PC-3 (cell line): Measurements from ENCODE around the gene MYLK4. TPM values are rescaled to one million over a fixed set of nuclear protein-coding genes. Genes with fewer than 3 reads are reported as not detected.
A peak's percentile ranks its signal among the peaks of the same experiment; 100 is the strongest.

ENCODE experiments used
- ATAC-seq: fragments of 200-7000 bp; cut with Tn5 transposase; 2 replicates; pipeline ENCODE4 v1.9.1; 2020; ENCODE audit warnings: mild to moderate bottlenecking, moderate library complexity
- BruUV-seq: library from RNA; stranded (reverse); fragments of 400-500 nt; replicated peaks from 2 replicates; lab custom pipeline; 2021; lab: Mats Ljungman, UMichigan
- CTCF ChIA-PET: fragments of 300-600 bp; sonication (Branson Sonifier 250); formaldehyde crosslinking; loops from one replicate; lab custom pipeline; 2022; ENCODE audit warnings: antibody characterized with exemption; lab: Charles Lee
- POLR2A ChIA-PET: fragments of 300-600 bp; sonication (Branson Sonifier 250); formaldehyde crosslinking; loops from one replicate; lab custom pipeline; 2022; ENCODE audit warnings: antibody characterized with exemption; ENCODE audit not compliant: unreplicated experiment; lab: Charles Lee
- DNase-seq: peaks from one replicate; pipeline ENCODE4 v3.0.0-alpha.2; 2015
- H2AFZ ChIP-seq: fragments of 300-600 bp; sonication (generic); 2 replicates; pipeline ENCODE4 v1.6.0; 2016; ENCODE audit warnings: antibody characterized with exemption, low read length
- H3F3A ChIP-seq: fragments of 300-600 bp; sonication (generic); one replicate; pipeline ENCODE4 v1.6.0; 2017; ENCODE audit warnings: antibody characterized with exemption, low read length, control low read depth, mild to moderate bottlenecking; ENCODE audit not compliant: unreplicated experiment
- H3K27ac ChIP-seq: fragments of 300-600 bp; sonication (generic); 2 replicates; pipeline ENCODE4 v1.5.1; 2016; ENCODE audit warnings: mild to moderate bottlenecking, low read length
- H3K27me3 ChIP-seq: fragments of 300-600 bp; sonication (generic); 2 replicates; pipeline ENCODE4 v1.6.1; 2016; ENCODE audit warnings: low read length, mixed read lengths
- H3K36me3 ChIP-seq: fragments of 300-600 bp; sonication (generic); 2 replicates; pipeline ENCODE4 v1.6.1; 2016; ENCODE audit warnings: low read depth, mixed run types, low read length, mixed read lengths
- H3K4me1 ChIP-seq: fragments of 300-600 bp; sonication (generic); 2 replicates; pipeline ENCODE4 v1.5.1; 2016; ENCODE audit warnings: low read length; ENCODE audit not compliant: insufficient read depth
- H3K4me2 ChIP-seq: fragments of 300-600 bp; sonication (generic); 2 replicates; pipeline ENCODE4 v1.6.0; 2016; ENCODE audit warnings: low read length
- H3K4me3 ChIP-seq: fragments of 300-600 bp; sonication (generic); 2 replicates; pipeline ENCODE4 v1.5.1; 2016; ENCODE audit warnings: mild to moderate bottlenecking, low read length, mixed read lengths
- H3K79me2 ChIP-seq: fragments of 300-600 bp; sonication (generic); 2 replicates; pipeline ENCODE4 v1.6.1; 2017; ENCODE audit warnings: low read length, mixed read lengths
- H3K9ac ChIP-seq: fragments of 300-600 bp; sonication (generic); 2 replicates; pipeline ENCODE4 v1.6.0; 2016; ENCODE audit warnings: mild to moderate bottlenecking, low read length
- H3K9me2 ChIP-seq: fragments of 300-600 bp; sonication (generic); replicated peaks from 2 replicates; pipeline ENCODE4 v1.6.1; 2016; ENCODE audit warnings: mixed run types, low read length, mixed read lengths
- H3K9me3 ChIP-seq: fragments of 300-600 bp; sonication (generic); 2 replicates; pipeline ENCODE4 v1.6.1; 2016; ENCODE audit warnings: low read length, mixed read lengths
- H4K20me1 ChIP-seq: fragments of 300-600 bp; sonication (generic); 2 replicates; pipeline ENCODE4 v1.6.1; 2016; ENCODE audit warnings: low read length, mixed read lengths
- EZH2 ChIP-seq: fragments of 300-600 bp; sonication (generic); IDR thresholded peaks from one replicate; pipeline ENCODE4 v1.6.1; 2017; ENCODE audit warnings: antibody characterized with exemption, mild to moderate bottlenecking, low read length; ENCODE audit not compliant: unreplicated experiment
- EZH2phosphoT487 ChIP-seq: fragments of 300-600 bp; sonication (generic); IDR thresholded peaks from 2 replicates; pipeline ENCODE4 v1.6.1; 2018; ENCODE audit warnings: mild to moderate bottlenecking, antibody characterized with exemption, low read length, borderline replicate concordance
- intact Hi-C: fragments of 100-400 bp; cut with micrococcal nuclease; formaldehyde crosslinking; loops from 2 replicates; pipeline ENCODE4 v1.9.0; 2023
- total RNA-seq: library from RNA; depleted of rRNA; stranded (reverse); fragments of >200 nt; gene quantifications from 2 replicates; pipeline ENCODE4 v1.2.3, GENCODE V29; 2014
- TF ChIP-seq, protein P1 (sequence below): fragments of 300-600 bp; sonication (generic); conservative IDR thresholded peaks from 2 replicates; pipeline ENCODE4 v1.5.1; 2017; ENCODE audit warnings: antibody characterized with exemption, low read depth, mild to moderate bottlenecking, low read length

Gene MYLK4
- total RNA-seq, 1 experiment from 2014 or later, result 0.11 TPM

DNA sequence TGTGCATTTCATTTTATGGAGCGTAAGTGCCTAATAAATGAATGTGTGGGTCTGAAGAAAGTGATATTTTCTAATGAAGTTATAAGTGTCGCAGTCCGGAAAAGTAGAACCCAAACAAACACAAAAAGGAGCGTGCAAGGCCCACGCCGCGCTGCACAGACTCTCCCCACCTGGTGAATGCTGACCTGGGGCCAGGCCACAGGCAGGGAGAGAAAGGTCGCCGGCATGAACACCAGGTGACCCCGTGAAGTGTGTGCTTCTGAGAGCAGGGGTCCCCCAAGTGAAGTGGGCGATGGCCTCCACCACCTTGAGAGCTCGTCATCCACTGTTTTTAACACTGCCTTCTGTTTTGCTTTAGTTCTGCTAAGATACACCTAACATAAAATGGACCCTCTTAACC lies 114.8 kb downstream of the MYLK4 start:
- no TSS peak for BruUV-seq
- Histone ChIP-seq H3F3A (no peaks in the 10 kb centered on the region), H3K4me1 (peaks cover 35% of the 10 kb centered on the region), H3K79me2 (no peaks in the 10 kb centered on the region), H3K36me3 (no peaks in the 10 kb centered on the region), H3K9ac (no peak overlapping the region), H3K27me3 (no peaks in the 10 kb centered on the region), H3K27ac (no peak overlapping the region), H3K4me3 (no peak overlapping the region), H2AFZ (no peak overlapping the region), H3K4me2 (no peak overlapping the region), H3K9me2 (no peaks in the 10 kb centered on the region), H4K20me1 (no peaks in the 10 kb centered on the region), H3K9me3 (no peaks in the 10 kb centered on the region)
- ChIA-PET POLR2A (interaction anchor here (0.7 kb wide), 1 partner anchor 251 kb away, joined by 9 read pairs; no protein-coding TSS in a partner anchor), CTCF (no interaction called here)
- TF ChIP-seq EZH2 (no peak), EZH2phosphoT487 (no peak)
- DNase-seq, result no peak
- intact Hi-C loops, result no loop called here
- ATAC-seq, result no peak

DNA sequence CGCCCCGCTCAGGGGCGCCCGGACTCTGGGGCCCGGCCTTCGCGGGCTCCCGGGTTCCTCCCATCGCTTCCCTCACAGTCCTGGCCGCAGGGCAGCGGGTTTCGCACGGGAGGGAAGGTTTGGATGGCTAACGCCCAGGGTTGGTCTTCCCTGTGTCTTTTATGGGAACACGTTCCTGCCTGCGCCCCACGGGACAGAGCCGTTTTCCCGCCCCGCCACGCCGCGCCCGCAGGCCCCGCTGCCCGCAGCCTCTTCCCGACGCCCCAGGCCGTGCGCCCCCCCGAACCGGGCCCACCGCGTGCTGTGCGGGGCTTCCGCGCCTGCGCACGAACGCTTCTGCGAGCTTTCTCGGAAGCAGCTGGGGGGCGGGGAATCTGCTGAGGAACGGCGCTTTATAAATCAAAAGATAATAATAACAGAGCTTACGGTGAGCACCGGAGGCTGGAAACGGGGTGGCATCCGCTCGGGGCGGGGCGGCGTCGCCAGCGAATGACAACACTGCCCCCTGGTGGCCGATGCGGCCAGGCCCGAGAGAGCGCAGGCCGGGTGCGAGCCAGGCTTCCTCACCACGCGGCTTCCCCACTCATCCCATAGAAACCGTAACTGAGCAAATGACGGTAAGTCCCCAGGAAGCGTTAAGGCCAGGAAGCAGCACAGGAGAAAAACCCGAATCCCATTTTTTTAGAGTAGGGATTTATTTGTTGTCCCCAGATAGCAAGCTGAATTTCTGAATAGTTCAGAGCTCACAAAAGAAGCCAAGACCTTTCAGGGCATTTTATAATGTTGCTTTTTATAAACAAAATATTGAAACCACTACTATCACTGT lies 116.4 kb downstream of the MYLK4 start:
- no peaks in the 10 kb centered on the region for H3K27me3 ChIP-seq
- peak overlapping the region; percentile 67 for H2AFZ ChIP-seq
- BruUV-seq, result no TSS peak
- ChIA-PET POLR2A (interaction anchor here (0.5 kb wide), 1 partner anchor 772 kb away, joined by 3 read pairs; no protein-coding TSS in a partner anchor), CTCF (interaction anchor here (0.6 to 1.0 kb wide), 8 partner anchors 20 to 1028 kb away, joined by 3 to 6 read pairs (median 4); no protein-coding TSS in a partner anchor)
- no peak for TF ChIP-seq EZH2phosphoT487
- TF ChIP-seq, protein P1, sequence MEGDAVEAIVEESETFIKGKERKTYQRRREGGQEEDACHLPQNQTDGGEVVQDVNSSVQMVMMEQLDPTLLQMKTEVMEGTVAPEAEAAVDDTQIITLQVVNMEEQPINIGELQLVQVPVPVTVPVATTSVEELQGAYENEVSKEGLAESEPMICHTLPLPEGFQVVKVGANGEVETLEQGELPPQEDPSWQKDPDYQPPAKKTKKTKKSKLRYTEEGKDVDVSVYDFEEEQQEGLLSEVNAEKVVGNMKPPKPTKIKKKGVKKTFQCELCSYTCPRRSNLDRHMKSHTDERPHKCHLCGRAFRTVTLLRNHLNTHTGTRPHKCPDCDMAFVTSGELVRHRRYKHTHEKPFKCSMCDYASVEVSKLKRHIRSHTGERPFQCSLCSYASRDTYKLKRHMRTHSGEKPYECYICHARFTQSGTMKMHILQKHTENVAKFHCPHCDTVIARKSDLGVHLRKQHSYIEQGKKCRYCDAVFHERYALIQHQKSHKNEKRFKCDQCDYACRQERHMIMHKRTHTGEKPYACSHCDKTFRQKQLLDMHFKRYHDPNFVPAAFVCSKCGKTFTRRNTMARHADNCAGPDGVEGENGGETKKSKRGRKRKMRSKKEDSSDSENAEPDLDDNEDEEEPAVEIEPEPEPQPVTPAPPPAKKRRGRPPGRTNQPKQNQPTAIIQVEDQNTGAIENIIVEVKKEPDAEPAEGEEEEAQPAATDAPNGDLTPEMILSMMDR, result peak; percentile 94
- H3F3A ChIP-seq, result no peaks in the 10 kb centered on the region
- peak; percentile 76 for ATAC-seq
- no peaks in the 10 kb centered on the region for H3K36me3 ChIP-seq
- peak overlapping the region; percentile 56 for H3K27ac ChIP-seq
- H3K9ac ChIP-seq, result peak overlapping the region; percentile 77
- H4K20me1 ChIP-seq, result no peaks in the 10 kb centered on the region
- peak overlapping the region; percentile 61 for H3K4me2 ChIP-seq
- intact Hi-C loops, result loop anchor here (1.0 to 5.0 kb wide), 7 partner anchors 23 to 1038 kb away; no protein-coding TSS in a partner anchor
- no peaks in the 10 kb centered on the region for H3K79me2 ChIP-seq
- no peaks in the 10 kb centered on the region for H3K9me2 ChIP-seq
- peak; percentile 90 for DNase-seq
- H3K4me1 ChIP-seq, result peaks cover 48% of the 10 kb centered on the region
- peak overlapping the region; percentile 57 for H3K4me3 ChIP-seq
- H3K9me3 ChIP-seq, result no peaks in the 10 kb centered on the region

DNA sequence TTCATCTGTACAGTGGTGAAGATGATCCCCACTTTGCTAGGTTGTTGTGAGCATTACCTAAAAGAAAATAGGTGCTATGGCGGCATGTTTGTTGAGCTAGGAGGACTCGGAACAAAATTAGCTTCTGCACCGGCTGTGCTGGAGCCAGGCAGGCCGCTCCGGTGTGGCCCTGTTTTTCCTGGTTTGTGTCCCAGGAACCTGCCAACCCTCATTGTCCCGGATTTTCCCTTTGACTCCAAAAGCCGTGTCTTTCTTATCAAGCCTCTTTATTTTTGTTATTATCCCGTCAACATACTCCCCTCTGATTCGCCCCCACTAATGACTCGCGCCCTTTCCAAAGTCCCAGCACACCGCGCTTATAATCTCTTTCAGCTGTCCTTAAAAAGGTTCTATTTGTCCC lies 117.0 kb downstream of the MYLK4 start:
- H3K9ac ChIP-seq, result peak overlapping the region; percentile 77

More for the DNA sequence above, 117.0 kb downstream of the MYLK4 start:
- H3K27ac ChIP-seq, result peak overlapping the region; percentile 56
- ChIA-PET POLR2A (no interaction called here), CTCF (interaction anchor here (0.6 to 1.0 kb wide), 5 partner anchors 21 to 1027 kb away, joined by 3 to 6 read pairs (median 4); no protein-coding TSS in a partner anchor)
- no TSS peak for BruUV-seq
- H3K9me3 ChIP-seq, result no peaks in the 10 kb centered on the region
- no peaks in the 10 kb centered on the region for H4K20me1 ChIP-seq
- no peaks in the 10 kb centered on the region for H3K79me2 ChIP-seq
- peak overlapping the region; percentile 57 for H3K4me3 ChIP-seq
- no peaks in the 10 kb centered on the region for H3K9me2 ChIP-seq
- H3K4me1 ChIP-seq, result peaks cover 48% of the 10 kb centered on the region
- H3K27me3 ChIP-seq, result no peaks in the 10 kb centered on the region
- H2AFZ ChIP-seq, result peak overlapping the region; percentile 67
- intact Hi-C loops, result loop anchor here (1.0 to 5.0 kb wide), 7 partner anchors 22 to 1037 kb away; no protein-coding TSS in a partner anchor
- TF ChIP-seq EZH2phosphoT487 (no peak), EZH2 (no peak)
- TF ChIP-seq, protein P1, result no peak
- DNase-seq (no peak), ATAC-seq (no peak)
- peak overlapping the region; percentile 61 for H3K4me2 ChIP-seq
- H3F3A ChIP-seq, result no peaks in the 10 kb centered on the region
- H3K36me3 ChIP-seq, result no peaks in the 10 kb centered on the region
